ENCODE measurements around the gene NOLC1.

DNA sequence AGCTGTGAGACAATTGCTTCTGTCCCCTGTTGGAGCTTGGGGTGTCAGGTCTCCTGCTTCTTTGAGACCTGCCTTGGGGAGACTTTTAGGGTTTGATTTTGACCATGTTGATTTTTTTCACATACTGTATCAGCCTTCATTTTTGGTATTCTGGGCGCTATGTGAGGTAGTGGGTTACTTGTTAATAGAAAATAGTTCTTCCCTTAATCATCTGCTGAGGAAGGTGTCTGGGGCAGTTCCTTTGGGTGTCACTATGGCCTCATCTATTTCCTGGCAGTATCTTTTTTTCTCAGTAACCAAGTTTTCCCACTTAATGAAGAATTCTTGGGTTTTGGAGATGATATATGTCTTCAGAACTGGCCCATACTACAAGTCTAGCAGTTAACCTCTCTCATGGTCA is 4.6 kb upstream of the NOLC1 start:
- TF ChIP-seq CHD2 (IDR thresholded peaks at IDR 0.05; ENCODE audit: low read length, partially characterized antibody) (no peak), EP300 (IDR thresholded peaks at IDR 0.05) (no peak), ZC3H11A (IDR thresholded peaks at IDR 0.05) (no peak), SREBF2 (IDR thresholded peaks at IDR 0.05) (no peak), KDM5A (IDR thresholded peaks at IDR 0.05) (no peak), POLR2A (IDR thresholded peaks at IDR 0.05; ENCODE audit: low read length) (no peak), FOSL2 (IDR thresholded peaks at IDR 0.05) (no peak), FOSL2 (CRISPR knock-in tag; IDR thresholded peaks at IDR 0.05) (0 out of 2 replicates have a peak, but pooled peaks have one; percentile 10), RAD21 (conservative IDR thresholded peaks at IDR 0.05 in 1 of 2, IDR thresholded peaks at IDR 0.05 in 1 of 2) (no peak), CHD4 (IDR thresholded peaks at IDR 0.05; ENCODE audit: borderline replicate concordance) (no peak), SMC3 (IDR thresholded peaks at IDR 0.05) (no peak), JUN (IDR thresholded peaks at IDR 0.05) (no peak)
- TF ChIP-seq, protein P1, sequence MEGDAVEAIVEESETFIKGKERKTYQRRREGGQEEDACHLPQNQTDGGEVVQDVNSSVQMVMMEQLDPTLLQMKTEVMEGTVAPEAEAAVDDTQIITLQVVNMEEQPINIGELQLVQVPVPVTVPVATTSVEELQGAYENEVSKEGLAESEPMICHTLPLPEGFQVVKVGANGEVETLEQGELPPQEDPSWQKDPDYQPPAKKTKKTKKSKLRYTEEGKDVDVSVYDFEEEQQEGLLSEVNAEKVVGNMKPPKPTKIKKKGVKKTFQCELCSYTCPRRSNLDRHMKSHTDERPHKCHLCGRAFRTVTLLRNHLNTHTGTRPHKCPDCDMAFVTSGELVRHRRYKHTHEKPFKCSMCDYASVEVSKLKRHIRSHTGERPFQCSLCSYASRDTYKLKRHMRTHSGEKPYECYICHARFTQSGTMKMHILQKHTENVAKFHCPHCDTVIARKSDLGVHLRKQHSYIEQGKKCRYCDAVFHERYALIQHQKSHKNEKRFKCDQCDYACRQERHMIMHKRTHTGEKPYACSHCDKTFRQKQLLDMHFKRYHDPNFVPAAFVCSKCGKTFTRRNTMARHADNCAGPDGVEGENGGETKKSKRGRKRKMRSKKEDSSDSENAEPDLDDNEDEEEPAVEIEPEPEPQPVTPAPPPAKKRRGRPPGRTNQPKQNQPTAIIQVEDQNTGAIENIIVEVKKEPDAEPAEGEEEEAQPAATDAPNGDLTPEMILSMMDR (IDR thresholded peaks at IDR 0.05): no peak
- TF ChIP-seq, protein P2, sequence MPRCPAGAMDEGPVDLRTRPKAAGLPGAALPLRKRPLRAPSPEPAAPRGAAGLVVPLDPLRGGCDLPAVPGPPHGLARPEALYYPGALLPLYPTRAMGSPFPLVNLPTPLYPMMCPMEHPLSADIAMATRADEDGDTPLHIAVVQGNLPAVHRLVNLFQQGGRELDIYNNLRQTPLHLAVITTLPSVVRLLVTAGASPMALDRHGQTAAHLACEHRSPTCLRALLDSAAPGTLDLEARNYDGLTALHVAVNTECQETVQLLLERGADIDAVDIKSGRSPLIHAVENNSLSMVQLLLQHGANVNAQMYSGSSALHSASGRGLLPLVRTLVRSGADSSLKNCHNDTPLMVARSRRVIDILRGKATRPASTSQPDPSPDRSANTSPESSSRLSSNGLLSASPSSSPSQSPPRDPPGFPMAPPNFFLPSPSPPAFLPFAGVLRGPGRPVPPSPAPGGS (IDR thresholded peaks at IDR 0.05): no peak
